Karpas-422 (cell line): ENCODE measurements around the gene MYB. TPM values are rescaled to one million over a fixed set of nuclear protein-coding genes. Genes with fewer than 3 reads are reported as not detected.

Source experiments
- DNase-seq: peaks from one replicate; pipeline ENCODE4 v3.0.0-alpha.2; 2015
- H2AFZ ChIP-seq: fragments of 200-600 bp; sonication (generic); 2 replicates; pipeline ENCODE4 v1.6.1; 2014; ENCODE audit warnings: antibody characterized with exemption, low read length, mixed read lengths
- H3K27ac ChIP-seq: fragments of 200-600 bp; sonication (generic); 2 replicates; pipeline ENCODE4 v1.5.1; 2014; ENCODE audit warnings: mild to moderate bottlenecking, low read length, moderate library complexity
- H3K27me3 ChIP-seq: fragments of 200-600 bp; sonication (generic); 2 replicates; pipeline ENCODE4 v1.6.1; 2014; ENCODE audit warnings: low read length, mixed read lengths
- H3K36me3 ChIP-seq: fragments of 200-600 bp; sonication (generic); 2 replicates; pipeline ENCODE4 v1.6.1; 2014; ENCODE audit warnings: low read length, mixed read lengths; ENCODE audit not compliant: insufficient read depth
- H3K4me1 ChIP-seq: fragments of 200-600 bp; sonication (generic); 2 replicates; pipeline ENCODE4 v1.6.1; 2014; ENCODE audit warnings: mild to moderate bottlenecking, low read length, mixed read lengths
- H3K4me2 ChIP-seq: fragments of 200-600 bp; sonication (generic); 2 replicates; pipeline ENCODE4 v1.6.1; 2014; ENCODE audit warnings: low read length, low read depth, mild to moderate bottlenecking; ENCODE audit not compliant: poor library complexity, severe bottlenecking
- H3K4me3 ChIP-seq: fragments of 200-600 bp; sonication (generic); 2 replicates; pipeline ENCODE4 v1.5.1; 2014; ENCODE audit warnings: mild to moderate bottlenecking, antibody characterized with exemption, low read length, mixed read lengths
- H3K79me2 ChIP-seq: fragments of 200-600 bp; sonication (generic); 2 replicates; pipeline ENCODE4 v1.6.1; 2014; ENCODE audit warnings: mild to moderate bottlenecking, low read length, mixed read lengths
- H3K9ac ChIP-seq: fragments of 200-600 bp; sonication (generic); 2 replicates; pipeline ENCODE4 v1.6.0; 2014; ENCODE audit warnings: low read length
- H3K9me2 ChIP-seq: fragments of 200-600 bp; sonication (generic), shearing (Covaris generic); replicated peaks from 2 replicates; pipeline ENCODE4 v1.6.0; 2014; ENCODE audit warnings: mild to moderate bottlenecking, low read length, moderate library complexity; ENCODE audit not compliant: insufficient read depth
- H3K9me3 ChIP-seq: fragments of 300-700, 200-600 bp; sonication (generic); 2 replicates; pipeline ENCODE4 v1.6.1; 2014; ENCODE audit warnings: low read length, mixed read lengths
- H4K20me1 ChIP-seq: fragments of 200-600 bp; sonication (generic); 2 replicates; pipeline ENCODE4 v1.6.1; 2014; ENCODE audit warnings: mild to moderate bottlenecking, antibody characterized with exemption, low read length, low read depth; ENCODE audit not compliant: insufficient read depth
- total RNA-seq: library from RNA; depleted of rRNA; stranded (reverse); fragments of >200 nt; shearing (Covaris generic); gene quantifications from 2 replicates; pipeline ENCODE4 v1.2.3, GENCODE V29; 2014; ENCODE audit warnings: low replicate concordance

MYB gene
- total RNA-seq, 1 experiment from 2014 or later = 11.8 TPM

DNA sequence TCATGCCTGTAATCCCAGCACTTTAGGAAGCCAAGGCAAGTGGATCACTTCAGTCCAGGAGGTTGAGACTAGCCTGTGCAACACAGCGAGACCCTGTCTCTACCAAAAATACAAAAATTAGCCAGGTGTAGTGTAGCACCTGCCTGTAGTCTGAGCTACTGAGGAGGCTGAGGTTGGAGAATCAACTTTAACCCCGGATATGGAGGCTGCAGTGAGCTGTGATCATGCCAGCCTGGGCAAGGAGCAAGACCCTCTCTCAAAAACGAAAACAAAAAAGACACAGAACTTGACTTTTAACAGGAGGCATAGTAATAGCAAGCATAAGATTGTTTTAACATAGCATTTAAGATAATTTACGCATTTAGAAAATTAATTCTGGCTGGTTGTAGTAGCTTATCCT is 32.5 kb downstream of the MYB start:
- H3K9ac ChIP-seq = no peak overlapping the region
- no peaks in the 10 kb centered on the region for H4K20me1 ChIP-seq
- no peaks in the 10 kb centered on the region for H3K9me2 ChIP-seq
- no peak for DNase-seq
- H3K4me2 ChIP-seq = no peak overlapping the region
- H3K79me2 ChIP-seq = no peaks in the 10 kb centered on the region
- no peak overlapping the region for H3K27ac ChIP-seq
- no peaks in the 10 kb centered on the region for H3K4me1 ChIP-seq
- peaks cover 5% of the 10 kb centered on the region; the same call in 1 of the 2 replicates for H3K36me3 ChIP-seq
- no peak overlapping the region for H2AFZ ChIP-seq
- H3K27me3 ChIP-seq = no peaks in the 10 kb centered on the region
- H3K9me3 ChIP-seq = no peaks in the 10 kb centered on the region
- H3K4me3 ChIP-seq = no peak overlapping the region

DNA sequence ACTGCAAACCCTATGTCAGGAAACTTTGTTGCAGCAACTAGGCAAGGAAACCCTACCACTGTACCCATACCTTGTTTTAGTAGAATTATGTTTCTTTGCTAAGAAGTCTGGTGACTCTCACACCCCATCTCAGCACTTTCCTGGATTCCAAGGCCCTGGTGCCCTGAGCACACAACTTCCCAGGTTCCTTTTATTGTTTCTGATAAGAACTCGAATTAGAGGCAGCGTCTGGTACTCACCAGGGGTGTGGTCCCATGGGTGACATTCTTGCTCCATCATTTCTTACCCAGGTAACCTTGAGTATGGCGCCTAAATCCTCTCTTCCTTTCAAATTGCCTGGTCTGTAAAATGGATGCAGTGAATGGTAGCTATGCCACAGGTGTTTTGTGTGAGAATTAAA is 34.1 kb downstream of the MYB start:
- Histone ChIP-seq H3K4me2 (no peak overlapping the region), H3K79me2 (no peaks in the 10 kb centered on the region), H3K27me3 (no peaks in the 10 kb centered on the region), H3K27ac (no peak overlapping the region), H2AFZ (no peak overlapping the region), H3K9ac (no peak overlapping the region), H3K36me3 (peaks cover 9% of the 10 kb centered on the region; the same call in 1 of the 2 replicates), H4K20me1 (no peaks in the 10 kb centered on the region), H3K4me3 (no peak overlapping the region), H3K9me3 (no peaks in the 10 kb centered on the region), H3K9me2 (no peaks in the 10 kb centered on the region), H3K4me1 (no peaks in the 10 kb centered on the region)
- DNase-seq = no peak

DNA sequence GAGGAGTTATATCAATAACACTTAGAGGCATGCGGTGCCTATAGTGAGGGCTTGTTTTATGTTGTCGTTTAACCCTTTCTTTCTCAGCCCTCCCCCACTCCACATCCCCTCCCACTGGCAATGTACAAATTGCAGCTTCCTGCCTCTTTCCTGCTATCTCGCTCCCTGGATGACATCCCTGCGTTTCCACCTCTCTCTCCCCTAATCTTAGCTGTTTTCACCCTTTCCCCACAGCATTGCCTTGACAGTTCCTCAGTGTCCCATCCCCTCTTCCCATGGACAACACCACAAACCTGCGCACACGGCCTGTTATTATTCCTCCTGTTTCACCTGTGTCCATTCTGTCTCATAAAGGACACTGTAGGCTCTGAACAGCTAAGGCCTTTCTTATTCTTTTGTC is 34.5 kb downstream of the MYB start:
- Histone ChIP-seq H3K9me2 (no peaks in the 10 kb centered on the region), H3K4me3 (no peak overlapping the region), H2AFZ (no peak overlapping the region), H3K9ac (no peak overlapping the region), H3K4me1 (no peaks in the 10 kb centered on the region), H3K9me3 (no peaks in the 10 kb centered on the region), H4K20me1 (no peaks in the 10 kb centered on the region), H3K79me2 (no peaks in the 10 kb centered on the region), H3K36me3 (peaks cover 5% of the 10 kb centered on the region; the same call in 1 of the 2 replicates), H3K4me2 (no peak overlapping the region), H3K27me3 (no peaks in the 10 kb centered on the region), H3K27ac (no peak overlapping the region)
- no peak for DNase-seq

DNA sequence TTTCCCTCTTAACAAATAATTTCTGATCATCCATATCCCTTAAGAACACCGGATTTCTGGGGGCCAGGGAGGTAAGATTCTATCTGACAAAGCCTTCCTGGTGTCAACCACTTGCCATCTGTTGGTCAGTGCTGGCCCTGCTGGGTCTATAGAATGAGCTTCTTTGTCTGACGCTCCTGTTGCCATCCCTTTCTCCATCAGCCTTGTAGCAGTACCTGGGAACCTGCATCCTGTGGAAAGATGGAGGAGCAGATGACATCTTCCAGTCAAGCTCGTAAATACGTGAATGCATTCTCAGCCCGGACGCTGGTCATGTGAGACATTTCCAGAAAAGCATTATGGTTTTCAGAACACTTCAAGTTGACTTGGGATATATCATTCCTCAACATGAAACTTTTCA is 36.6 kb downstream of the MYB start:
- Histone ChIP-seq H3K4me1 (no peaks in the 10 kb centered on the region), H3K36me3 (0 out of 2 replicates have a peak, but pooled peaks cover 4% of the 10 kb centered on the region), H3K9me3 (no peaks in the 10 kb centered on the region), H3K9me2 (no peaks in the 10 kb centered on the region), H3K27ac (no peak overlapping the region), H2AFZ (no peak overlapping the region), H3K27me3 (no peaks in the 10 kb centered on the region), H3K79me2 (no peaks in the 10 kb centered on the region), H3K4me3 (no peak overlapping the region), H3K4me2 (no peak overlapping the region), H4K20me1 (no peaks in the 10 kb centered on the region), H3K9ac (no peak overlapping the region)
- no peak for DNase-seq

DNA sequence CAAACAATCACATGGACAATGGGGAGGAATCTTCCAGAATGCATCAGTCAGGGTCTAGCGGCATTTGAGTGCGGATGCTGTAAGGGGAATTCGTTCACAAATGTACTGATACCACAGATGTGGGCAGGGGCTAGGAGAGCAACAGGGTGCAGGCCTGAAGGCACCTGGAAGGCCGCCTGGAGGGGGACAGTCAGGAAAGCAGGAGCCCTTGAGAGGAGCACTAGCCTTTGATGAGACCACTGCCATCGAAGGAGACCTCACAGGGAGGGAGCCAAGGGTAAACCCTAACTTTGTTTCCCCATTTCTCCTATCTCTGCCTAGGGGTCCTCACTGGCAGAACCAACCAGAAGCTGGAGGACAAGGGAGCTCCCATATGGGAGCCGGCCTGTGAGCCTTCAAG is 38.2 kb downstream of the MYB start:
- H3K79me2 ChIP-seq = no peaks in the 10 kb centered on the region
- DNase-seq = no peak
- 0 out of 2 replicates have a peak, but pooled peaks cover 4% of the 10 kb centered on the region for H3K36me3 ChIP-seq
- H3K9me2 ChIP-seq = no peaks in the 10 kb centered on the region
- H3K4me2 ChIP-seq = no peak overlapping the region
- H3K27ac ChIP-seq = no peak overlapping the region
- no peak overlapping the region for H3K9ac ChIP-seq
- no peaks in the 10 kb centered on the region for H3K9me3 ChIP-seq
- no peak overlapping the region for H2AFZ ChIP-seq
- no peaks in the 10 kb centered on the region for H3K27me3 ChIP-seq
- no peaks in the 10 kb centered on the region for H3K4me1 ChIP-seq
- no peaks in the 10 kb centered on the region for H4K20me1 ChIP-seq
- H3K4me3 ChIP-seq = no peak overlapping the region

DNA sequence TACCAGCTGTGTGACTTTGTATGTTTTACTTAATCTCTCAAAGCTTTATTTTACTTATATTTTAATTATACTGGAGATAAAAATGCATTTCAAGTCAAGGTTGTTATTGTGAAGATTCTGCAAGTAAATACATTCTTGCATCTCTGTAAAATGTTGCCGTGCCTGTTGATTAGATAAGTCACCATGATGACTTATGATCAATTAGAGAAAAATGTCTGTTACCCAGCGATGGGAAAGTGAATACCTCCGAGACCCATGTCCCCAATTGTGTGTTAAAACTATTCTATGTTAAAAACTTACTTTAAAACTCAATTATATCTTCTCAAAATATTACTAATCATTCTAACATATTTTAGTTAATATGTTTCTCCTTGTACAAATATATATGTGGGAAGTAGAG is 39.9 kb downstream of the MYB start:
- no peak overlapping the region for H2AFZ ChIP-seq
- no peaks in the 10 kb centered on the region for H4K20me1 ChIP-seq
- no peak for DNase-seq
- no peaks in the 10 kb centered on the region for H3K79me2 ChIP-seq
- no peaks in the 10 kb centered on the region for H3K4me1 ChIP-seq
- no peaks in the 10 kb centered on the region for H3K9me3 ChIP-seq
- H3K27ac ChIP-seq = no peak overlapping the region
- no peaks in the 10 kb centered on the region for H3K27me3 ChIP-seq
- H3K4me2 ChIP-seq = no peak overlapping the region
- H3K36me3 ChIP-seq = 0 out of 2 replicates have a peak, but pooled peaks cover 4% of the 10 kb centered on the region
- no peak overlapping the region for H3K4me3 ChIP-seq
- no peaks in the 10 kb centered on the region for H3K9me2 ChIP-seq
- H3K9ac ChIP-seq = no peak overlapping the region

DNA sequence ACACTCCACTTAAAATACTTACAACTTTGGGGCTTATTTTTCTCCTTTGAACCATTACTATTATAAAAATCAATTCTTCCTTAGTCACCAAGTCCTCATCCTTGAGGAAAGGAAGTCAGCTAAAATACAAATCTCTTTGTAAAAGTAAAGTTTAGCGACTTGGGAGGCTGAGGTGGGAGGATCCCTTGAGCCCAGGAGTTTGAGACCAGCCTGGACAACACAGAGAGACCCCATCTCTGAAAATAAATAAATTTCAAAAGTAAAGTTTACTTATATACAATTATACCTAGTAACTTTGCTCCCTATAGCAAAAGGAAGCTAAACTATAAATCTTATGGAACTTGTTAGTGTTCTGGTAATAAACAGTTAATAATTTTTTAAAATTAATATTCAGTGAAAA is 40.4 kb downstream of the MYB start:
- Histone ChIP-seq H3K36me3 (0 out of 2 replicates have a peak, but pooled peaks cover 4% of the 10 kb centered on the region), H3K9ac (no peak overlapping the region), H3K27ac (no peak overlapping the region), H4K20me1 (no peaks in the 10 kb centered on the region), H3K9me2 (no peaks in the 10 kb centered on the region), H2AFZ (no peak overlapping the region), H3K79me2 (no peaks in the 10 kb centered on the region), H3K4me3 (no peak overlapping the region), H3K4me1 (no peaks in the 10 kb centered on the region), H3K4me2 (no peak overlapping the region), H3K9me3 (no peaks in the 10 kb centered on the region), H3K27me3 (no peaks in the 10 kb centered on the region)
- DNase-seq = no peak

DNA sequence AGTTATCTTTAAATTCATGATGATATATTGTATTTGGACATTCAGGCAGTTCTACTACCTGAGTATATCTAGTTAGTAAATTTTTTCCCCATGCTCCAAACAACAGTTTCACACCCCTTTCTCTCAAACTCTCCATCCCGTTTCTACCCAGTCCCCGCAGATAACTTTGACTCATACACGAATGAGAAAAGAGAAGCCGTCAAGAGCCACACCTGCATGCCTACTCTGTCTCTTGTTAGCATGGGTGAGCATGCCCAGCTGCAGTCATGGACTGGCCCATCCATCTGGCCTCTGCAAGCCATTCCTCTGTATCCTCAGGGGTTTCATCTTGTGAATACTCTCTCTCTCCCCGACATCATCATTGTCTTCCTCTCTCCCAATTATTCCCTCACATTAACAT is 41.5 kb downstream of the MYB start:
- no peaks in the 10 kb centered on the region for H3K79me2 ChIP-seq
- H4K20me1 ChIP-seq = no peaks in the 10 kb centered on the region
- 0 out of 2 replicates have a peak, but pooled peaks cover 4% of the 10 kb centered on the region for H3K36me3 ChIP-seq
- no peak overlapping the region for H2AFZ ChIP-seq
- H3K4me3 ChIP-seq = no peak overlapping the region
- H3K9me2 ChIP-seq = no peaks in the 10 kb centered on the region
- no peaks in the 10 kb centered on the region for H3K27me3 ChIP-seq
- no peaks in the 10 kb centered on the region for H3K4me1 ChIP-seq
- no peak for DNase-seq
- H3K9ac ChIP-seq = no peak overlapping the region
- H3K27ac ChIP-seq = no peak overlapping the region
- H3K4me2 ChIP-seq = no peak overlapping the region
- H3K9me3 ChIP-seq = no peaks in the 10 kb centered on the region
